Measurements from ENCODE around the gene ERBB4. TPM values are rescaled to one million over a fixed set of nuclear protein-coding genes. Genes with fewer than 3 reads are reported as not detected.

The ERBB4 gene
- total RNA-seq, 5 donors from 2014 or later (not counting 1 experiment from before 2014, with no cell fraction given): 0.03 to 0.06 TPM; not detected in 3

DNA sequence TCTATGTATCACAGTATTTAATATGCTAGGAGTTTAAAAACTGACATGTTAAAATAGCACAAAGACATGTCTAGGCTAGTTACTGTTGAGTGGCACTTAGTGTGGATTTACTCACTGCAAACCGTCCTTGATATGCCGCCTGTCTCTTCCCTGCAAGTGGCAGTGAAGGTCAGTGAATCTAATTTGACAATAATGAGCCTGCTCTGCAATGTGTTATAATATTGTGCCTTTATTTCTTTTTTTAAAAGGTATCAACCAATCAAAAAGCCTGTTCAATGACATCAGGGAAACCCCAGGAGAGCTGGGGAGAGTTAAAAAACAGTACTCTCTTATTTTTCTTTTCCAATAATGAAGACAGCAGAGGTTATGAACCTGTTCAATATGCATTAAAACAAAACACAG is 384.1 kb downstream of the ERBB4 start:
- Histone ChIP-seq H3K4me1 (ENCODE audit: control insufficient read depth in 1 of 2, extremely low read depth in 1 of 2, insufficient read depth in 2 of 2, low read length in 2 of 2) (no peaks in the 10 kb centered on the region), H3K27me3 (replicated peaks in 1 of 2; ENCODE audit: control insufficient read depth in 2 of 2, extremely low read depth in 1 of 2, insufficient read depth in 2 of 2, low read length in 1 of 2) (no peaks in the 10 kb centered on the region), H3K27ac (ENCODE audit: low read length) (no peak overlapping the region), H3K36me3 (ENCODE audit: control insufficient read depth in 2 of 2, extremely low read depth in 1 of 2, insufficient read depth in 1 of 2, low read length in 1 of 2) (no peaks in the 10 kb centered on the region), H3K9me3 (no peaks in the 10 kb centered on the region), H3K4me3 (ENCODE audit: control insufficient read depth in 1 of 2, extremely low read depth in 1 of 2, low read length in 1 of 2) (no peak overlapping the region)
- H3K4me1 Mint-ChIP-seq: no peaks in the 10 kb centered on the region
- no peak overlapping the region for H3K27ac Mint-ChIP-seq
- no peak overlapping the region for H3K4me3 Mint-ChIP-seq
- DNase-seq (no peak), ATAC-seq (replicated peaks in 1 of 4) (no peak)
- no peaks in the 10 kb centered on the region for H3K27me3 Mint-ChIP-seq
- H3K36me3 Mint-ChIP-seq: no peaks in the 10 kb centered on the region
- peaks cover 3 to 11% (median 8%) of the 10 kb centered on the region in 3 donors for H3K9me3 Mint-ChIP-seq
- WGBS (ENCODE audit: insufficient coverage): no CpG with 5 or more reads among the region's 2 CpGs
- ChIA-PET CTCF (no interaction called here), POLR2A (no interaction called here)

DNA sequence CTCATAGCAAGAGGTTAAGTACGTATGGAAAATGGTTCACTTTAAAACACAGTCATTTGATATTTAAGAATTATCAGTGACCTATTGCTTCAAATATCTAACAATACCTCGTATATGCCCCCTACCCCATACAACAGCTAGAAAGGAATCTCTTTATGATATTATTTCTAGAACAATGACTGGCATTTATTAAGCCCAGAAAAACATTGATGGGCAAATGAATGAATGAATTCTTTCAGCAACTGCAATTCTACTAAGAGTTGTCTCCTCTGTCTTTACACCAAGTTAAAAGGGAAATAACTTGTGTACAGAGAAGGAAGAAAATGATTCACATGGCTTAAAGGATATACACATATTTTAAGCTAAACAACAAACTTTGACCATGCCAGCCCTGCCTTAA is 384.7 kb downstream of the ERBB4 start:
- Histone ChIP-seq H3K27ac (ENCODE audit: low read length) (no peak overlapping the region), H3K4me1 (ENCODE audit: control insufficient read depth in 1 of 2, extremely low read depth in 1 of 2, insufficient read depth in 2 of 2, low read length in 2 of 2) (no peaks in the 10 kb centered on the region), H3K36me3 (ENCODE audit: control insufficient read depth in 2 of 2, extremely low read depth in 1 of 2, insufficient read depth in 1 of 2, low read length in 1 of 2) (no peaks in the 10 kb centered on the region), H3K9me3 (no peaks in the 10 kb centered on the region), H3K4me3 (ENCODE audit: control insufficient read depth in 1 of 2, extremely low read depth in 1 of 2, low read length in 1 of 2) (no peak overlapping the region), H3K27me3 (replicated peaks in 1 of 2; ENCODE audit: control insufficient read depth in 2 of 2, extremely low read depth in 1 of 2, insufficient read depth in 2 of 2, low read length in 1 of 2) (no peaks in the 10 kb centered on the region)
- ATAC-seq (replicated peaks in 1 of 4) (no peak), DNase-seq (no peak)
- H3K9me3 Mint-ChIP-seq: peaks cover 3 to 11% (median 8%) of the 10 kb centered on the region in 3 donors
- ChIA-PET CTCF (no interaction called here), POLR2A (interaction anchor here in 1 of 2 donors (0.5 kb wide), 1 partner anchor 726 kb away, joined by 4 read pairs; no protein-coding TSS in a partner anchor)
- no peaks in the 10 kb centered on the region for H3K4me1 Mint-ChIP-seq
- no CpG with 5 or more reads among the region's 2 CpGs for WGBS (ENCODE audit: insufficient coverage)
- no peaks in the 10 kb centered on the region for H3K27me3 Mint-ChIP-seq
- H3K36me3 Mint-ChIP-seq: no peaks in the 10 kb centered on the region
- no peak overlapping the region for H3K4me3 Mint-ChIP-seq
- H3K27ac Mint-ChIP-seq: no peak overlapping the region

GRCh38 chr2:212147921-212148513 is 390.6 kb downstream of the ERBB4 start:
- no CpG with 5 or more reads among the region's 2 CpGs for WGBS (ENCODE audit: insufficient coverage)
- H3K27ac Mint-ChIP-seq: no peak overlapping the region
- CTCF ChIA-PET: no interaction called here

GRCh38 chr2:212146416-212146815 is 392.2 kb downstream of the ERBB4 start:
- Mint-ChIP-seq H3K4me1 (no peaks in the 10 kb centered on the region), H3K9me3 (peaks cover 3 to 6% (median 3%) of the 10 kb centered on the region in 3 donors), H3K27ac (no peak overlapping the region), H3K27me3 (no peaks in the 10 kb centered on the region), H3K36me3 (no peaks in the 10 kb centered on the region), H3K4me3 (no peak overlapping the region)
- ChIA-PET CTCF (no interaction called here), POLR2A (no interaction called here)
- ATAC-seq (replicated peaks in 1 of 4) (no peak), DNase-seq (no peak)
- Histone ChIP-seq H3K36me3 (ENCODE audit: control insufficient read depth in 2 of 2, extremely low read depth in 1 of 2, insufficient read depth in 1 of 2, low read length in 1 of 2) (no peaks in the 10 kb centered on the region), H3K27me3 (replicated peaks in 1 of 2; ENCODE audit: control insufficient read depth in 2 of 2, extremely low read depth in 1 of 2, insufficient read depth in 2 of 2, low read length in 1 of 2) (no peaks in the 10 kb centered on the region), H3K4me3 (ENCODE audit: control insufficient read depth in 1 of 2, extremely low read depth in 1 of 2, low read length in 1 of 2) (no peak overlapping the region), H3K4me1 (ENCODE audit: control insufficient read depth in 1 of 2, extremely low read depth in 1 of 2, insufficient read depth in 2 of 2, low read length in 2 of 2) (no peaks in the 10 kb centered on the region), H3K9me3 (no peaks in the 10 kb centered on the region), H3K27ac (ENCODE audit: low read length) (no peak overlapping the region)
- WGBS (ENCODE audit: insufficient coverage): 100% methylated on average over 1 of the region's 3 CpGs

More at GRCh38 chr2:212147921-212148513, 390.6 kb downstream of the ERBB4 start:
- no peaks in the 10 kb centered on the region for H3K4me1 Mint-ChIP-seq
- H3K27me3 Mint-ChIP-seq: no peaks in the 10 kb centered on the region
- H3K36me3 Mint-ChIP-seq: no peaks in the 10 kb centered on the region
- no peak overlapping the region for H3K27ac ChIP-seq (ENCODE audit: low read length)
- no peak overlapping the region for H3K4me3 Mint-ChIP-seq
- H3K4me1 ChIP-seq (ENCODE audit: control insufficient read depth in 1 of 2, extremely low read depth in 1 of 2, insufficient read depth in 2 of 2, low read length in 2 of 2): no peaks in the 10 kb centered on the region
- no peak for DNase-seq
- POLR2A ChIA-PET: no interaction called here
- H3K36me3 ChIP-seq (ENCODE audit: control insufficient read depth in 2 of 2, extremely low read depth in 1 of 2, insufficient read depth in 1 of 2, low read length in 1 of 2): no peaks in the 10 kb centered on the region
- H3K9me3 ChIP-seq: no peaks in the 10 kb centered on the region
- no peaks in the 10 kb centered on the region for H3K27me3 ChIP-seq (replicated peaks in 1 of 2; ENCODE audit: control insufficient read depth in 2 of 2, extremely low read depth in 1 of 2, insufficient read depth in 2 of 2, low read length in 1 of 2)
- no peak overlapping the region for H3K4me3 ChIP-seq (ENCODE audit: control insufficient read depth in 1 of 2, extremely low read depth in 1 of 2, low read length in 1 of 2)
- peaks cover 3 to 6% (median 3%) of the 10 kb centered on the region in 3 donors for H3K9me3 Mint-ChIP-seq
- ATAC-seq (replicated peaks in 1 of 4): no peak

DNA sequence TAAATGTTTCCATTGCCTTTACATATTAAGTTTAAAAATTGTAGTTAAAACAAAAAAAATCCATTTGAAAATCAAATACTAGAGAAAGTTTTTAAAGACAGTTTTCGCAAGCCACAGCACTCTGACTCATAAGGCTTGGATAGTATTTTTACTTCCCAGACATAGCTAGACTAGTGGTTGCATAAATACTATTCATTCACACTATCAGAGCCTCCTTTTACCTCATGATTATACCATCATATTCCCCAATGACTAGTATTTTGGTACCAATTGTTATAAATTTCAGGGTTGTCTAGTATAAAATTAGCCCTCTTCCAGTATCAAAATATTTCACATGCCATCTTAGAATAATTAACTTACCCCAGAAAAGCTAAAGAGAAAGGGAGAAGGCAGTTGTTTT is 393.5 kb downstream of the ERBB4 start:
- Histone ChIP-seq H3K36me3 (ENCODE audit: control insufficient read depth in 2 of 2, extremely low read depth in 1 of 2, insufficient read depth in 1 of 2, low read length in 1 of 2) (no peaks in the 10 kb centered on the region), H3K27me3 (replicated peaks in 1 of 2; ENCODE audit: control insufficient read depth in 2 of 2, extremely low read depth in 1 of 2, insufficient read depth in 2 of 2, low read length in 1 of 2) (no peaks in the 10 kb centered on the region), H3K9me3 (no peaks in the 10 kb centered on the region), H3K4me1 (ENCODE audit: control insufficient read depth in 1 of 2, extremely low read depth in 1 of 2, insufficient read depth in 2 of 2, low read length in 2 of 2) (no peaks in the 10 kb centered on the region), H3K27ac (ENCODE audit: low read length) (no peak overlapping the region), H3K4me3 (ENCODE audit: control insufficient read depth in 1 of 2, extremely low read depth in 1 of 2, low read length in 1 of 2) (no peak overlapping the region)
- ChIA-PET CTCF (no interaction called here), POLR2A (no interaction called here)
- Mint-ChIP-seq H3K4me3 (no peak overlapping the region), H3K27ac (no peak overlapping the region), H3K36me3 (no peaks in the 10 kb centered on the region), H3K4me1 (no peaks in the 10 kb centered on the region), H3K9me3 (peaks cover 0 to 4% (median 3%) of the 10 kb centered on the region in 3 donors), H3K27me3 (no peaks in the 10 kb centered on the region)
- ATAC-seq (replicated peaks in 1 of 4) (no peak), DNase-seq (no peak)
- WGBS (ENCODE audit: insufficient coverage): no CpG with 5 or more reads among the region's 1 CpG

- Histone ChIP-seq H3K4me1 (ENCODE audit: control insufficient read depth in 1 of 2, extremely low read depth in 1 of 2, insufficient read depth in 2 of 2, low read length in 2 of 2) (no peaks in the 10 kb centered on the region), H3K9me3 (no peaks in the 10 kb centered on the region), H3K36me3 (ENCODE audit: control insufficient read depth in 2 of 2, extremely low read depth in 1 of 2, insufficient read depth in 1 of 2, low read length in 1 of 2) (no peaks in the 10 kb centered on the region), H3K27ac (ENCODE audit: low read length) (no peak overlapping the region), H3K27me3 (replicated peaks in 1 of 2; ENCODE audit: control insufficient read depth in 2 of 2, extremely low read depth in 1 of 2, insufficient read depth in 2 of 2, low read length in 1 of 2) (no peaks in the 10 kb centered on the region), H3K4me3 (ENCODE audit: control insufficient read depth in 1 of 2, extremely low read depth in 1 of 2, low read length in 1 of 2) (no peak overlapping the region)
- ATAC-seq (replicated peaks in 1 of 4): no peak
- Mint-ChIP-seq H3K36me3 (no peaks in the 10 kb centered on the region), H3K4me3 (no peak overlapping the region), H3K27me3 (no peaks in the 10 kb centered on the region), H3K27ac (no peak overlapping the region), H3K9me3 (peaks cover 0 to 3% (median 1%) of the 10 kb centered on the region in 3 donors), H3K4me1 (no peaks in the 10 kb centered on the region)
- ChIA-PET CTCF (no interaction called here), POLR2A (no interaction called here)
- no peak for DNase-seq
- 60% methylated on average over 1 of the region's 2 CpGs for WGBS (ENCODE audit: insufficient coverage)
These were observed 396.0 kb downstream of the ERBB4 start for GRCh38 chr2:212142631-212143030.

- Mint-ChIP-seq H3K27me3 (no peaks in the 10 kb centered on the region), H3K27ac (no peak overlapping the region), H3K9me3 (peaks cover 0 to 3% (median 1%) of the 10 kb centered on the region in 3 donors), H3K4me3 (no peak overlapping the region), H3K36me3 (no peaks in the 10 kb centered on the region), H3K4me1 (no peaks in the 10 kb centered on the region)
- WGBS (ENCODE audit: insufficient coverage): no CpG with 5 or more reads among the region's 1 CpG
- Histone ChIP-seq H3K27ac (ENCODE audit: low read length) (no peak overlapping the region), H3K36me3 (ENCODE audit: control insufficient read depth in 2 of 2, extremely low read depth in 1 of 2, insufficient read depth in 1 of 2, low read length in 1 of 2) (no peaks in the 10 kb centered on the region), H3K9me3 (no peaks in the 10 kb centered on the region), H3K4me1 (ENCODE audit: control insufficient read depth in 1 of 2, extremely low read depth in 1 of 2, insufficient read depth in 2 of 2, low read length in 2 of 2) (no peaks in the 10 kb centered on the region), H3K27me3 (replicated peaks in 1 of 2; ENCODE audit: control insufficient read depth in 2 of 2, extremely low read depth in 1 of 2, insufficient read depth in 2 of 2, low read length in 1 of 2) (no peaks in the 10 kb centered on the region), H3K4me3 (ENCODE audit: control insufficient read depth in 1 of 2, extremely low read depth in 1 of 2, low read length in 1 of 2) (no peak overlapping the region)
- no peak for DNase-seq
- POLR2A ChIA-PET: interaction anchor here in 1 of 2 donors (0.7 kb wide), 1 partner anchor 518 kb away, joined by 3 read pairs; no protein-coding TSS in a partner anchor
- CTCF ChIA-PET: no interaction called here
- no peak for ATAC-seq (replicated peaks in 1 of 4)
These were observed 397.1 kb downstream of the ERBB4 start for GRCh38 chr2:212141499-212141898.

Measured in T-cell (primary cell).